CD4-positive, alpha-beta memory T cell (primary cell): ENCODE data around the gene CELF1. TPM values are rescaled to one million over a fixed set of nuclear protein-coding genes. Genes with fewer than 3 reads are reported as not detected.

ENCODE experiments used
- CTCF ChIA-PET: fragments of 350-600 bp; sonication (Branson Sonifier 250); formaldehyde crosslinking; loops from one replicate; lab custom pipeline; 2021; ENCODE audit warnings: inconsistent platforms; ENCODE audit not compliant: partially characterized antibody; lab: Charles Lee
- POLR2A ChIA-PET: fragments of 350-600 bp; sonication (Branson Sonifier 250); formaldehyde crosslinking; loops from one replicate; lab custom pipeline; 2021; ENCODE audit not compliant: partially characterized antibody; lab: Charles Lee
- DNase-seq, 5 donors: peaks; one replicate each; pipeline versions ENCODE4 v3.0.0 to v3.0.0-alpha.2; 2020 to 2022; ENCODE audit warnings: mixed read lengths in 1 of 5
- H3K27ac ChIP-seq: one replicate; pipeline ENCODE4 v1.7.0; 2013; ENCODE audit warnings: low read depth, low read length
- H3K27me3 ChIP-seq: 2 replicates; pipeline ENCODE4 v1.7.0; 2013; ENCODE audit warnings: mild to moderate bottlenecking, low read length, moderate library complexity; ENCODE audit not compliant: insufficient read depth
- H3K36me3 ChIP-seq: 2 replicates; pipeline ENCODE4 v1.7.0; 2013; ENCODE audit warnings: mild to moderate bottlenecking, low read length, moderate library complexity; ENCODE audit not compliant: insufficient read depth
- H3K4me1 ChIP-seq: 2 replicates; pipeline ENCODE4 v1.7.0; 2013; ENCODE audit warnings: mild to moderate bottlenecking, low read length, moderate library complexity; ENCODE audit not compliant: insufficient read depth
- H3K4me3 ChIP-seq, 2 donors: one replicate each; pipeline ENCODE4 v1.7.0; 2013; ENCODE audit warnings: low read length in 2 of 2, mild to moderate bottlenecking in 1 of 2
- H3K9me3 ChIP-seq, 2 donors: one replicate each; pipeline ENCODE4 v1.7.0; 2013; ENCODE audit warnings: low read length in 2 of 2, control low read depth in 1 of 2; ENCODE audit not compliant: control insufficient read depth in 1 of 2
- H3K27ac Mint-ChIP-seq, 7 donors: one replicate each; pipeline ENCODE4 v1.8.0; 2020 to 2021; ENCODE audit warnings: mixed read lengths in 7 of 7, mild to moderate bottlenecking in 6 of 7, inconsistent platforms in 3 of 7, moderate library complexity in 3 of 7
- H3K27me3 Mint-ChIP-seq, 2 donors: one replicate each; pipeline ENCODE4 v1.8.0; 2020 to 2021; ENCODE audit warnings: mixed read lengths in 2 of 2
- H3K36me3 Mint-ChIP-seq, 2 donors: one replicate each; pipeline ENCODE4 v1.8.0; 2020 to 2021; ENCODE audit warnings: mixed read lengths in 2 of 2, inconsistent platforms in 1 of 2, mild to moderate bottlenecking in 1 of 2
- H3K4me1 Mint-ChIP-seq, 4 donors: one replicate each; pipeline ENCODE4 v1.8.0; 2020 to 2021; ENCODE audit warnings: mixed read lengths in 4 of 4, mild to moderate bottlenecking in 1 of 4
- H3K4me3 Mint-ChIP-seq, 8 donors: one replicate each; pipeline ENCODE4 v1.8.0; 2020 to 2021; ENCODE audit warnings: mixed read lengths in 8 of 8, mild to moderate bottlenecking in 7 of 8, moderate library complexity in 6 of 8, inconsistent platforms in 3 of 8
- H3K9me3 Mint-ChIP-seq, 8 donors: one replicate each; pipeline ENCODE4 v1.8.0; 2020 to 2021; ENCODE audit warnings: mixed read lengths in 8 of 8, mild to moderate bottlenecking in 5 of 8, inconsistent platforms in 3 of 8, moderate library complexity in 1 of 8
- intact Hi-C: fragments of 100-400 bp; cut with micrococcal nuclease; formaldehyde crosslinking; loops from one replicate; pipeline ENCODE4 v1.15.1; 2023
- polyA plus RNA-seq, 2 donors: library from polyadenylated mRNA; unstranded; fragments of 300-500 nt; fragmentation: Illumina TruSeq; gene quantifications; one replicate each; pipeline ENCODE4 v1.2.3, GENCODE V29; 2021
- total RNA-seq, 2 experiments: library from RNA; stranded (reverse); gene quantifications; one replicate each; pipeline ENCODE4 v1.2.3, GENCODE V29; 2021

The CELF1 gene
- total and polyA plus RNA-seq, 4 experiments from 2014 or later, result 45.6 to 149 (median 110) TPM

- H3K9me3 Mint-ChIP-seq, result no peaks in the 10 kb centered on the region
- Histone ChIP-seq H3K27ac (no peak overlapping the region), H3K36me3 (peaks cover 23% of the 10 kb centered on the region), H3K27me3 (no peaks in the 10 kb centered on the region), H3K4me1 (no peaks in the 10 kb centered on the region), H3K4me3 (no peak overlapping the region), H3K9me3 (no peaks in the 10 kb centered on the region)
- H3K4me3 Mint-ChIP-seq, result no peak overlapping the region
- intact Hi-C loops, result no loop called here
- no peak for DNase-seq
- H3K4me1 Mint-ChIP-seq, result peaks cover 0 to 9% (median 3%) of the 10 kb centered on the region in 4 donors
- CTCF ChIA-PET, result no interaction called here
- H3K27me3 Mint-ChIP-seq, result no peaks in the 10 kb centered on the region
- H3K36me3 Mint-ChIP-seq, result peaks cover 20 to 32% of the 10 kb centered on the region in 2 donors
- POLR2A ChIA-PET, result interaction anchor here (2.2 kb wide), 1 partner anchor 8 kb away, joined by 5 read pairs; the partner anchor contains the start of genes KBTBD4 and NDUFS3
- no peak overlapping the region for H3K27ac Mint-ChIP-seq
Observed at GRCh38 chr11:47587039-47587716, 34.2 kb upstream of the CELF1 start.

GRCh38 chr11:47586098-47586855, 33.3 kb upstream of the CELF1 start, which contains the start of gene FAM180B:
FAM180B (plus strand) TSS chr11:47586678; CDS start chr11:47586769, 91 bp downstream.
- Histone ChIP-seq H3K27me3 (no peaks in the 10 kb centered on the region), H3K27ac (no peak within 1 kb of the TSS), H3K36me3 (peaks cover 32% of the 10 kb centered on the region), H3K4me3 (no peak within 1 kb of the TSS), H3K9me3 (no peaks in the 10 kb centered on the region), H3K4me1 (no peaks in the 10 kb centered on the region)
- no peak for DNase-seq
- intact Hi-C loops, result no loop called here
- Mint-ChIP-seq H3K36me3 (peaks cover 29 to 40% of the 10 kb centered on the region in 2 donors), H3K4me1 (peaks cover 0 to 9% (median 3%) of the 10 kb centered on the region in 4 donors), H3K27ac (no peak within 1 kb of the TSS), H3K9me3 (no peaks in the 10 kb centered on the region), H3K27me3 (no peaks in the 10 kb centered on the region), H3K4me3 (peak within 1 kb of the TSS in 1 of 8 donors; percentile 43)
- ChIA-PET POLR2A (interaction anchor here (2.2 kb wide), 1 partner anchor 7 kb away, joined by 5 read pairs; the partner anchor contains the start of genes KBTBD4 and NDUFS3), CTCF (interaction anchor here (0.5 kb wide), 1 partner anchor 27 kb away, joined by 3 read pairs; no protein-coding TSS in a partner anchor)

DNA sequence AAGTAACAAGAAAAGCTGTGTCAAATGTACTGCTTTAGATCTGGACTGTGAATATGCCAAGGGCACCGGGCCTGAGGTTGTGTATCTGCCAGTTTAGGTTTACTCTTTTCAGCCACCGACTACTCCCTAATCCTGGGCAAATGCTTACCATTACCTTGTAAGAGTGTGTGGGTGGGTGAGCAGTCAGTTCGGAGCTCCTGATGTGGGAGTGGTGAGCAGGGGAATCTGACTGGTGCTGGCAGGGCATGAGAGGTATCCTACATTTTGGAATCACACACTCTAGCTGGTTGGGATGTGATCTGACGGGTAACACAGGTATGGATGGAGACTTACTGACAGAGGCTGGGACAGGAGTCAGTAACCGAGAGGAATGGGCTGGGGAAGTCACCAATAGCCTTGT, 30.9 kb upstream of the CELF1 start:
- Histone ChIP-seq H3K4me3 (no peak overlapping the region), H3K9me3 (no peaks in the 10 kb centered on the region), H3K36me3 (peaks cover 36% of the 10 kb centered on the region), H3K27ac (no peak overlapping the region), H3K4me1 (peaks cover 13% of the 10 kb centered on the region), H3K27me3 (no peaks in the 10 kb centered on the region)
- Mint-ChIP-seq H3K36me3 (peaks cover 31 to 53% of the 10 kb centered on the region in 2 donors), H3K27me3 (peaks cover 0 to under 1% of the 10 kb centered on the region in 2 donors), H3K9me3 (peaks cover 0 to under 1% (median 0%) of the 10 kb centered on the region in 8 donors), H3K4me1 (peaks cover 9 to 28% (median 15%) of the 10 kb centered on the region in 4 donors), H3K27ac (peak overlapping the region in 3 of 7 donors; percentile 38 to 65 (median 49)), H3K4me3 (no peak overlapping the region)
- ChIA-PET POLR2A (no interaction called here), CTCF (interaction anchor here (1.2 kb wide), 1 partner anchor 19 kb away, joined by 3 read pairs; no protein-coding TSS in a partner anchor)
- DNase-seq, result no peak
- intact Hi-C loops, result no loop called here

DNA sequence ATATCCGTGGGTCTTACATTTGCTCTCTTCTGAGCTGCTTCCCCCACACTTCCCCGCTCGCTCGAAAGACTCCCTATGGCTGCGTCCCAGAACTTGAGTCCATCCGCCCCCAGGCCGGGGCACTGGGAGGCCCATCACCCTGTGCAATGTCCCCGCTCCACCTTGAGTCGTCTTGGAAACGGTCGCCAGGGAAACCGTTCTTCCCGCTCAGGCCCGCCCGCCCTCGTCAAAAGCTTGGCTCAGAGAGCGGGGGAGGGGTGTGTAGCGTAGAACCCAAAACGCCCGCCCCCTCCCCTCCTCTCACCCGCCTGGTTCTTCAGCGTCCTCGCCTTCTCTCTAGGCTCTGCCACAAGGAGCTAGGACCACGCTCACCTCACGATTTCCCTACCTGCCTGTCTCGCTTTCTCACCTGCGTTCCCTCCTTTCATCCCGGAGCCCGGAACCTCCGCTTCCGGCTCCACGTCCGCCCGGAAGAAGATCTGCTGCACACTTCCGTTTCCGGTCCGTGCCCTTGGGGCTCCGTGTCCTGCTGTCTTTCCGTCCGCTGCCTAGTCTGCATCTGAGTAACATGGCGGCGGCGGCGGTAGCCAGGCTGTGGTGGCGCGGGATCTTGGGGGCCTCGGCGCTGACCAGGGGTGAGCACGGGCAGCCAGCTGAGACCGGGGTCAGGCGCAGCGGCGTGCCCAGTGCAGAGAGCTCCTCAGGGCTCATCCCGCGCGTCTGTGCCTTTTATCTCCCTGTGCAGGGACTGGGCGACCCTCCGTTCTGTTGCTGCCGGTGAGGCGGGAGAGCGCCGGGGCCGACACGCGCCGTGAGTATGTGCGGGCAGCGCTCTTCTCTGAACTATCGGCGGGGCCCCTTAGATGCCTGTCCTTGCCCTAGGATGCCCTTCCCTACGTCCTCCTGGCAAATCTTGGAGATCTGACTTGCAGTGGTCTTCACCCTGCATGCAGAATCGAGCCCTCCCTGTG, 25.9 kb upstream of the CELF1 start, which contains the start of the genes KBTBD4 and NDUFS3:
TSS of gene KBTBD4 (minus strand) at position 447 of the 971 bp plus-strand sequence. CDS start at position 428, 19 bp downstream.
TSS of gene NDUFS3 (plus strand) at position 551 of the 971 bp plus-strand sequence. CDS start at position 569, 18 bp downstream.
- Mint-ChIP-seq H3K4me3 (peak within 1 kb of the TSS; percentile 97 to 100 (median 100)), H3K27me3 (peaks cover 0 to 1% of the 10 kb centered on the region in 2 donors), H3K36me3 (peaks cover 32 to 60% of the 10 kb centered on the region in 2 donors), H3K9me3 (peaks cover 0 to 3% (median 0%) of the 10 kb centered on the region in 8 donors), H3K4me1 (peaks cover 18 to 48% (median 35%) of the 10 kb centered on the region in 4 donors), H3K27ac (peak within 1 kb of the TSS; percentile 96 to 100 (median 100))
- Histone ChIP-seq H3K36me3 (peaks cover 35% of the 10 kb centered on the region), H3K4me1 (peaks cover 42% of the 10 kb centered on the region), H3K27me3 (no peaks in the 10 kb centered on the region), H3K27ac (peak within 1 kb of the TSS; percentile 83), H3K4me3 (peak within 1 kb of the TSS; percentile 80 to 93), H3K9me3 (no peaks in the 10 kb centered on the region)
- intact Hi-C loops, result loop anchor here (1.0 to 10.0 kb wide), 7 partner anchors 14 to 642 kb away; partner anchors contain the start of genes ACP2, ARFGAP2, CELF1 and CSTPP1
- DNase-seq, result peak; percentile 87 to 90 (median 88)
- ChIA-PET CTCF (interaction anchor here (0.9 to 2.1 kb wide), 2 partner anchors 14 to 26 kb away, joined by 3 to 7 read pairs; partner anchors contain the start of gene CELF1), POLR2A (interaction anchor here (0.6 to 3.4 kb wide), 17 partner anchors 8 to 878 kb away, joined by 3 to 52 read pairs (median 3); partner anchors contain the start of genes ACP2, AGBL2, ARHGAP1 and CELF1)

- no peaks in the 10 kb centered on the region for H3K27me3 ChIP-seq
- peaks cover 36% of the 10 kb centered on the region for H3K36me3 ChIP-seq
- peak overlapping the region; percentile 97 to 100 (median 100) for H3K4me3 Mint-ChIP-seq
- DNase-seq, result no peak
- POLR2A ChIA-PET, result interaction anchor here (1.1 to 3.4 kb wide), 5 partner anchors 11 to 329 kb away, joined by 3 to 52 read pairs (median 8); partner anchors contain the start of genes ACP2, AGBL2, CELF1 and NUP160
- CTCF ChIA-PET, result interaction anchor here (1.5 to 2.1 kb wide), 2 partner anchors 13 to 24 kb away, joined by 4 to 7 read pairs; no protein-coding TSS in a partner anchor
- peaks cover 0 to 3% (median 0%) of the 10 kb centered on the region in 8 donors for H3K9me3 Mint-ChIP-seq
- peaks cover 19 to 52% (median 37%) of the 10 kb centered on the region in 4 donors for H3K4me1 Mint-ChIP-seq
- no peaks in the 10 kb centered on the region for H3K9me3 ChIP-seq
- H3K27ac Mint-ChIP-seq, result peak overlapping the region in 6 of 7 donors; percentile 22 to 100 (median 86)
- peak overlapping the region in 1 of 2 donors; percentile 80 for H3K4me3 ChIP-seq
- H3K27ac ChIP-seq, result peak overlapping the region; percentile 83
- intact Hi-C loops, result loop anchor here (2.0 to 10.0 kb wide), 6 partner anchors 13 to 641 kb away; partner anchors contain the start of genes ACP2, ARFGAP2, CSTPP1 and FNBP4
- peaks cover 0 to 1% of the 10 kb centered on the region in 2 donors for H3K27me3 Mint-ChIP-seq
- H3K36me3 Mint-ChIP-seq, result peaks cover 30 to 60% of the 10 kb centered on the region in 2 donors
- peaks cover 42% of the 10 kb centered on the region for H3K4me1 ChIP-seq
Observed at GRCh38 chr11:47577460-47578041, 24.6 kb upstream of the CELF1 start.
